ENCODE results near the gene GRM2. TPM values are rescaled to one million over a fixed set of nuclear protein-coding genes. Genes with fewer than 3 reads are reported as not detected.

The GRM2 gene
- total RNA-seq, 1 donor from 2014 or later = 0.41 TPM

- H3K4me1 ChIP-seq = no peaks in the 10 kb centered on the region
- peaks cover 10% of the 10 kb centered on the region for H3K9me3 ChIP-seq (replicated peaks)
- no peak overlapping the region for H3K4me3 ChIP-seq
- TF ChIP-seq CTCF (IDR thresholded peaks at IDR 0.05; ENCODE audit: borderline replicate concordance) = no peak
- no peaks in the 10 kb centered on the region for H3K36me3 ChIP-seq
- no peak for DNase-seq
- intact Hi-C loops (cut with micrococcal nuclease) = no loop called here
- H3K27me3 ChIP-seq (ENCODE audit: low read depth) = peaks cover 22% of the 10 kb centered on the region
- H3K27ac ChIP-seq (replicated peaks) = no peak overlapping the region
Observed at GRCh38 chr3:51729042-51729633, 22.3 kb downstream of the GRM2 start.

- TF ChIP-seq CTCF (IDR thresholded peaks at IDR 0.05; ENCODE audit: borderline replicate concordance) = no peak
- H3K9me3 ChIP-seq (replicated peaks) = peaks cover 10% of the 10 kb centered on the region
- no peak for DNase-seq
- H3K4me1 ChIP-seq = no peaks in the 10 kb centered on the region
- no peaks in the 10 kb centered on the region for H3K36me3 ChIP-seq
- no peak overlapping the region for H3K27ac ChIP-seq (replicated peaks)
- H3K4me3 ChIP-seq = no peak overlapping the region
- peaks cover 67% of the 10 kb centered on the region for H3K27me3 ChIP-seq (ENCODE audit: low read depth)
- intact Hi-C loops (cut with micrococcal nuclease) = no loop called here
Observed at GRCh38 chr3:51733859-51734571, 27.1 kb downstream of the GRM2 start.

GRCh38 chr3:51734572-51734907 lies 27.7 kb downstream of the GRM2 start:
- intact Hi-C loops (cut with micrococcal nuclease) = no loop called here
- no peak overlapping the region for H3K4me3 ChIP-seq
- H3K9me3 ChIP-seq (replicated peaks) = peaks cover 7% of the 10 kb centered on the region
- DNase-seq = no peak
- H3K27ac ChIP-seq (replicated peaks) = no peak overlapping the region
- peaks cover 71% of the 10 kb centered on the region for H3K27me3 ChIP-seq (ENCODE audit: low read depth)
- no peak for TF ChIP-seq CTCF (IDR thresholded peaks at IDR 0.05; ENCODE audit: borderline replicate concordance)
- no peaks in the 10 kb centered on the region for H3K4me1 ChIP-seq
- no peaks in the 10 kb centered on the region for H3K36me3 ChIP-seq

- intact Hi-C loops (cut with micrococcal nuclease) = no loop called here
- peaks cover 2% of the 10 kb centered on the region for H3K9me3 ChIP-seq (replicated peaks)
- no peaks in the 10 kb centered on the region for H3K4me1 ChIP-seq
- H3K4me3 ChIP-seq = no peak overlapping the region
- H3K27ac ChIP-seq (replicated peaks) = no peak overlapping the region
- no peak for TF ChIP-seq CTCF (IDR thresholded peaks at IDR 0.05; ENCODE audit: borderline replicate concordance)
- H3K27me3 ChIP-seq (ENCODE audit: low read depth) = peaks cover 76% of the 10 kb centered on the region
- DNase-seq = no peak
- no peaks in the 10 kb centered on the region for H3K36me3 ChIP-seq
Observed at GRCh38 chr3:51735039-51735438, 28.2 kb downstream of the GRM2 start.

- no peak for TF ChIP-seq CTCF (IDR thresholded peaks at IDR 0.05; ENCODE audit: borderline replicate concordance)
- DNase-seq = no peak
- intact Hi-C loops (cut with micrococcal nuclease) = no loop called here
- peaks cover 80% of the 10 kb centered on the region for H3K27me3 ChIP-seq (ENCODE audit: low read depth)
- H3K27ac ChIP-seq (replicated peaks) = no peak overlapping the region
- H3K4me1 ChIP-seq = no peaks in the 10 kb centered on the region
- no peak overlapping the region for H3K4me3 ChIP-seq
- H3K36me3 ChIP-seq = no peaks in the 10 kb centered on the region
- H3K9me3 ChIP-seq (replicated peaks) = no peaks in the 10 kb centered on the region
Observed at GRCh38 chr3:51735950-51736349, 29.1 kb downstream of the GRM2 start.
